IPS-NIHi7 (cell line): ENCODE results near the gene CSNK1G3.

Experiments
- DNase-seq: peaks from one replicate; pipeline ENCODE4 v3.0.0; 2012; ENCODE audit warnings: mixed read lengths; ENCODE audit errors: extremely low spot score

The CSNK1G3 gene

DNA sequence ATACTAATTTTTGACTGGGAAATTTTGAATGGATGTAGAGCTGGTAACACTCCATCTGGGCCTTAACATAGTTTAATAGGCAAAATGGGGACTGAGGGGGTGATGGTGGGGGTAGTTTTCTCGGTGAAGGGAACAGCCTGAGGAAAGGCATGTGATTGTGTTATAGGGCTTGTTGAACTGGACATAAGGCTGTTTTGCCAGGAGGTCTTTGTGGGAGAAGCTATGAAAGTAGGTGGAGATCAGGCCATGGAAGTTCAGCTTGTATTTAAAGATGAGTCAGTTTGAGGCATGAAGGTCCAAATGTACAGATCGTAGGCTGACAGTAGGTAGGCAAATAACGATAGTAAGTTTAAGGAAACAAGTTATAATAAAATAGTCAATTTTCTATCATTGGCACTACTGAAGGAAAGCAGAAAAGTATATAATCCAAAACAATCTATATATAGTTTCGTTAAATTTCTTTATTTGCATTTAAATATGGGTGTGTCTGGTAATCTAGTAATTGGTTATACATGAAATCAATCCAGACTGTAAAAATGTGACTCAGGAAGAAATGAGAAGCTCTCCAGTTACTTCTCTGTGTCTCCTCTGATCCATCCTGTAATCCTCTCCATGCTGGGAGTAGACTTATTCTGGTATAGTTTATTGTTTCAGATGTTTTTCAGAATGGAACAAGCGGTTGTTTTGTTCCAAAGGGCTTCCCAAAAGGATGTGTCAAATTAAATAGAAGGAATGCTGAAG, 2.8 kb downstream of the CSNK1G3 start:
- no peak for DNase-seq

DNA sequence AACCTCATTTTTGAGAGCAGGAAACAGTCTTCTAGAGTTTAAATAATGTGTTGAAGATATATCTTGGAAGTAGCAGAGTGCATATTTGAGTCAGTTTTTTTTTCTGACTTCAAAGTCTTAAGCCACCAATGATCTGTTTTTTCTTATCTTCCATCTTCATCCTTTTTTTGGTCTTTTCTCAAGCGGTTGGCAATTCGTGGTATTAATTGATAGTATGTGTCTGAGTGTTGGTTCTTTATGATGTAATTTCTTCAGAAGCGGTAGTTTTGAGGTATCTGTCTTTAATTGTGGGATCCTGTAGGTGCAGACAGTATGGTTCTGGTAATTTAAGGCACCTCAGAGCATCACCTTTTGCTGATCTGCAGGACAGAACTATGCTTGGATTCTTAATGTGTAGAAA, 3.9 kb downstream of the CSNK1G3 start:
- no peak for DNase-seq

GRCh38 chr5:123517476-123517875, 5.5 kb downstream of the CSNK1G3 start:
- no peak for DNase-seq

- DNase-seq: no peak
These were observed 6.1 kb downstream of the CSNK1G3 start for GRCh38 chr5:123518111-123518510.

DNA sequence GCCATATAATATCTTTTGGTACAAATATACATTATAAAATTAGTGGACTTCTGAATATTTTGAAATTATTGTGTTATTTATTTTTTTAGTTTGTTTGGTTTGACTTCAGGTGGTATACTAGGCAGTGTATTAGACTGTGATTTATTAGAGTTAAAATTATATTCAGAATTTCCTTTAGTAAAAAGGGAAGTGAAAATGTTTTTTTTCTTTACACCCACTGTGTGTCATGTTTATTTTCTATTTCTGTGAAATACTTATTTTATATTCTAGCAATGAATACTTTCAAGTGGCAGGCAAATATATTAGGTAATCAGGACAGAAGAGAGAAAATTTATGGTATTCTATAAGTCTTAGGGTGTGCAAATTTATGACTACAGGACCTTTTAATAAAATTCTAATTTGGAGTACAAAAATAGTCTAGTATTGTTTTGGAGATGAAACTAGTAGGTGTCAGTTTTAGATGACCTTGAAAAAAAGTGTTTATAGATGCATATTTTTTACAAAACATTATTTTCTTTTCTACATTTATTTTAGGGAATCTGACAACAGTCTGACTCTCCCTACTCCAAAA, 8.8 kb downstream of the CSNK1G3 start:
- DNase-seq: no peak

- no peak for DNase-seq
These were observed 12.2 kb downstream of the CSNK1G3 start for GRCh38 chr5:123524146-123524545.

DNA sequence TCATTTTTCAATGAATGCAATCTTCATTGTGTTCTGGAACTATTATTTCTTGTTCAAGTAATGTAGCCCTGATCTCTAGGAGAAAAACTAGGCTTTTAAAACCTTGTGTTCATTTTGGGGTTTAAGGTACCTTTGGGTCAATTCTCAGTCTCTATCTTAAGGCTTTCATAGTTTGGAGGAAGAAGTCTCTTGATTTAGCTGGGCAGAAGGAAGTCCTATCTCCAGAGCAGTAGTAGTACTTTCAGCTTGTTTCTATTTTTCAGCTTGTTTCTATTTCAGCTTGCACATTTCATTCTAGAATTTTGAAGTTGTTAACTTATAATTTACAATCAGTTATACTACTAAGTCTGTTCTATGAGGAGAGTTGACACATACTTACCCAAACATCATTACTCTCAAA, 15.2 kb downstream of the CSNK1G3 start:
- DNase-seq: no peak

GRCh38 chr5:123528065-123528464, 16.1 kb downstream of the CSNK1G3 start:
- no peak for DNase-seq

- no peak for DNase-seq
These were observed 16.9 kb downstream of the CSNK1G3 start for GRCh38 chr5:123528878-123529277.

- no peak for DNase-seq
These were observed 18.8 kb downstream of the CSNK1G3 start for GRCh38 chr5:123530728-123531127.

DNA sequence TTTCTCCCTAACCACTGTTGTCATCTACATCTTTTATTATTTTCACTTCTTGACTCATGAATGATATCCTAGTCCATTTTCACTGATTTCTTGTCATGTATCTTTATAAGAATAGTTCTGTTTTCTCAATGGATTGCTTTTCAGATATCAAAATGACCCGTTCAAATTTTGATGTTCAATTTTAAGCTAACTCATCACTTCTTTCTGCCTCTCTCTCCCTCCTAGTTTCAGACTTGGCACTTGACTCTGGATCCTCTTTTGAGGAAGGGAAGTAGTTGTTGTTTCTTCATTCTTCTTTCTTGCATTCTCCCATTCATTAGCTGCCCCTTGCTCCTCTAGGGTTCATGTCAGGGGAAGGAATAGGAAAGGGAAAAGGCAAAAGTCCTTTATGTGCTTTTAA, 23.7 kb downstream of the CSNK1G3 start:
- no peak for DNase-seq

- DNase-seq: no peak
These were observed 25.3 kb downstream of the CSNK1G3 start for GRCh38 chr5:123537256-123537655.

DNA sequence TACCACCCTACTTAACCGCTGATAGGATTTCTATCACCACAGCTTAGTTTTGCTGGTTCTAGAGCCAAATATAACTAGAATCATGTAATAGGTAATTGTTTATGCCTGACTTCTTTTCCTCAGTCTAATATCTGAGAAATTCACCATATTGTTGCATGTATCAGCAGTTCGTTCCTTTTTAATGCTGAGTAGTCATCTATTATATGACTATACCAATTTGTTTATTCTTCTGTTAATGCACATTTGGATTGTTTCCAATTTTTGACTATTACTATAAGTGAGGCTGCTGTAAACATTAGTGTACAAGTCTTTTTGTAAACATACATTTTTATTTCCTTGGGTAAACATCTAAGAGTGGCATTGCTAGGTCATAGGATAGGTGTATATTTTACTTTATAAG, 25.9 kb downstream of the CSNK1G3 start:
- DNase-seq: no peak

- no peak for DNase-seq
These were observed 26.9 kb downstream of the CSNK1G3 start for GRCh38 chr5:123538670-123539459.

- no peak for DNase-seq
These were observed 28.6 kb downstream of the CSNK1G3 start for GRCh38 chr5:123540534-123540933.

GRCh38 chr5:123543438-123543837, 31.5 kb downstream of the CSNK1G3 start:
- DNase-seq: no peak

- peak; percentile 14 for DNase-seq
These were observed 33.5 kb downstream of the CSNK1G3 start for GRCh38 chr5:123545506-123545905.

GRCh38 chr5:123546657-123547056, 34.7 kb downstream of the CSNK1G3 start:
- no peak for DNase-seq

DNA sequence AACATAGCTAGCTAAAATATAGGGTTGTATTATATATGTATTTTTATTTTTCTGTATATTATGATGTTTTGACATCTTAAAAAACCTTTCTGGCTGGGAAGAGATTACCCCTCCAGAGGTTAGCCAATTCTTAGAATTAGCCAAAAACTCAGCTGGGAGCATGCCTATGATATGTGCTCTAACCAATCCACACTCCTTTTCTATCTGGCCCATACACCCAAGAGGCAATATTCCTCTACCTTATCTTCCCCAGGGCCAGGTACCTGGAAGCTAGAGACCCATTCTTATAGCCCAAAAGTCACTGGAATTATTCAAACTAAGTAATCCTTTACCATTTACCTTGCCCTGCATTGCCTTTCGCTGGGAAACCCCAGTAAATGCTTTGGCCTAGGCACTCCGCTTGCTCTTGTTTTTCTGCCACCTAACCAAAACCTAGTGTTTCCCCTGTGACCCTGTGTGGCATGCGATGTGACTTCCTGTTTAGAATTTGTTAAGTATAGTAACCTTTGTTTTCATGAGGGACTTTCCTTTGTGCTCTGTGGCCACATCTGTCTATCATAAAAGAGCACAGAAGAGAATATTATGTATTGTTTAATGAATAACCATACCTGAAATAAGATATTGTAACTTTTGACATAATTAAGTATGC, 37.4 kb downstream of the CSNK1G3 start:
- DNase-seq: no peak

DNA sequence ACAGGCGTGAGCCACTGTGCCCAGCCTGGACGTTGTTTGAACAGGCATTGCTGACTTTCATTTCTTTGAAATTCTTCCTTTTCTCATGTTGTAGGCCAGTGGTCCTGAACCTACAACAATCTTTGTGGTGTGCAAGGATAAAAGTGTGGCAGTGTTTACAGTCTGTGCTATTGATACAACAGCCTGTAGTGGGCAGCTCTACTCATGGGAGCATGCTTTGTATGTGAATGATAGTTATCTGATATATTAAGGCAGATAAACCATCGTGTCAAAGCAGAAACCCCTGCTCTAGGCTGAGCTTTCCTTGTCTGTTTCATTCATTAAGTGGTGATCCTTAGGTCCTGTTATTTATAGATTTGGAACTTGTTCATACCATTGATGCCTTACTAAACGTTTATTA, 42.6 kb downstream of the CSNK1G3 start:
- no peak for DNase-seq

DNA sequence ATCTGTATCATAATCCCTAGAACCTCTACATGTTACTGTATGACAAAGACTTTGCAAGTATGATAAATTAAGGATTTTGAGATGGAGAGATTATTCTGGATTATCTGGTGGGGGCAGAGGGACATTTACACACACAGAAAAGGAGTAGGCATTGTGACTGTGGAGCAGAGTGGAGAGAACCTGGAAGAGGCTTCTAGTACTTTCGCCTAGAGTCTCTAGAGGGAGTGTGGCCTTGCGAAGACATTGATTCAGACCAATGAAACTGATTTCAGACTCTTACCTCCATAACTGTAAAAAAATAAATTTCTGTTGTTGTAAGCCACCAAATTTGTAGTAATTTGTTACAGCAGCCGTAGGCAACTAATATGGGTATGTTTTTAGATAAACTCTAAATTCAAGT, 45.9 kb downstream of the CSNK1G3 start:
- no peak for DNase-seq

GRCh38 chr5:123558762-123559433, 46.9 kb downstream of the CSNK1G3 start:
- DNase-seq: no peak
